Smooth muscle cell (in vitro differentiated cells): ENCODE results near the gene ESYT2. TPM values are rescaled to one million over a fixed set of nuclear protein-coding genes. Genes with fewer than 3 reads are reported as not detected.

Experiments
- DNase-seq: peaks from one replicate; lab custom pipeline; 2025; ENCODE audit not compliant: unreplicated experiment; lab: John Stamatoyannopoulos, UW
- H2AFZ ChIP-seq: fragments of 200-600 bp; sonication (generic); 2 replicates; pipeline ENCODE4 v1.6.0; 2016; ENCODE audit warnings: antibody characterized with exemption, low read depth, mild to moderate bottlenecking
- H3F3A ChIP-seq: fragments of 200-600 bp; sonication (generic); 2 replicates; pipeline ENCODE4 v1.6.0; 2017; ENCODE audit warnings: antibody characterized with exemption, low read depth
- H3K27ac ChIP-seq: fragments of 200-600 bp; sonication (generic); 2 replicates; pipeline ENCODE4 v1.5.1; 2016; ENCODE audit warnings: low read depth, mild to moderate bottlenecking
- H3K27me3 ChIP-seq: fragments of 200-600 bp; sonication (generic); 2 replicates; pipeline ENCODE4 v1.6.1; 2016; ENCODE audit warnings: low read depth, mild to moderate bottlenecking
- H3K36me3 ChIP-seq: fragments of 200-600 bp; sonication (generic); 2 replicates; pipeline ENCODE4 v1.5.1; 2016; ENCODE audit warnings: low read depth
- H3K4me1 ChIP-seq: fragments of 200-600 bp; sonication (generic); 2 replicates; pipeline ENCODE4 v1.5.1; 2016; ENCODE audit warnings: low read depth
- H3K4me2 ChIP-seq: fragments of 200-600 bp; sonication (generic); 2 replicates; pipeline ENCODE4 v1.6.0; 2016; ENCODE audit warnings: mild to moderate bottlenecking
- H3K4me3 ChIP-seq: fragments of 200-600 bp; sonication (generic); 2 replicates; pipeline ENCODE4 v1.5.1; 2016; ENCODE audit warnings: mild to moderate bottlenecking
- H3K79me2 ChIP-seq: fragments of 200-600 bp; sonication (generic); 2 replicates; pipeline ENCODE4 v1.6.0; 2016; ENCODE audit warnings: low read depth, mild to moderate bottlenecking
- H3K9ac ChIP-seq: fragments of 200-600 bp; sonication (generic); 2 replicates; pipeline ENCODE4 v1.6.0; 2016; ENCODE audit warnings: low read depth
- H3K9me3 ChIP-seq: fragments of 200-600 bp; sonication (generic); replicated peaks from 2 replicates; pipeline ENCODE4 v1.5.1; 2016; ENCODE audit warnings: low read depth
- H4K20me1 ChIP-seq: fragments of 200-600 bp; sonication (generic); 2 replicates; pipeline ENCODE4 v1.6.0; 2016; ENCODE audit warnings: low read depth
- polyA plus RNA-seq: library from polyadenylated mRNA; unstranded; fragments of >200 nt; fragmentation: Nextera tagmentation; extraction: Ambion mirVana; gene quantifications from 2 replicates; pipeline ENCODE4 v1.2.1, GENCODE V29; 2016
- total RNA-seq: library from RNA; depleted of rRNA; stranded (reverse); fragments of >200 nt; gene quantifications from 2 replicates; pipeline ENCODE4 v1.2.3, GENCODE V29; 2014
- TF ChIP-seq, protein P1 (sequence below): fragments of 200-600 bp; sonication (generic); IDR thresholded peaks from 2 replicates; pipeline ENCODE4 v1.5.1; 2017; ENCODE audit warnings: borderline replicate concordance, mild to moderate bottlenecking, antibody characterized with exemption; ENCODE audit not compliant: insufficient read depth, poor library complexity, severe bottlenecking

ESYT2 gene
- total and polyA plus RNA-seq, 2 experiments from 2014 or later: 27.9 to 69.4 TPM

DNA sequence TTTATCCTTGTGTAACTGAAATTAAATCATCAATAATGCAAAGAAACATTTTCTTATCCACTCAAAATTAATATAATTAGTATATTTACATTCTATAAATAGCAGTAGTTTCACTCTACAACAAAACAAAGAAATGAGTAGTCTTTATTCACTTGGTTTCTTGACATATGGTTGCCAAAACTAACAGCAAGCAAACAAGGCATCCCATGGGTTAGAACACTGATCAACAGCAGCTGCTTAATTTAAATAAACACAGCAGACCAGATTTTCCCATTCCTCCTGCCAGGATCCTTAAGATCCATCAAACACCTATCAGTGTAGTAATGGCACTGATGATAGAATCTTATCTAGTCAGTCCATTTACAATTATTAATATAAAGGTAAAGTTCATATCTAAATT, 146.9 kb downstream of the ESYT2 start:
- DNase-seq: no peak
- Histone ChIP-seq H3K27ac (no peak overlapping the region), H2AFZ (no peak overlapping the region), H3K4me1 (no peaks in the 10 kb centered on the region), H3K9ac (no peak overlapping the region), H3K79me2 (no peaks in the 10 kb centered on the region), H3K4me3 (no peak overlapping the region), H3K27me3 (no peaks in the 10 kb centered on the region), H3F3A (no peaks in the 10 kb centered on the region), H3K4me2 (no peak overlapping the region), H3K36me3 (peaks cover 6% of the 10 kb centered on the region), H4K20me1 (no peaks in the 10 kb centered on the region), H3K9me3 (no peaks in the 10 kb centered on the region)
- TF ChIP-seq, protein P1, sequence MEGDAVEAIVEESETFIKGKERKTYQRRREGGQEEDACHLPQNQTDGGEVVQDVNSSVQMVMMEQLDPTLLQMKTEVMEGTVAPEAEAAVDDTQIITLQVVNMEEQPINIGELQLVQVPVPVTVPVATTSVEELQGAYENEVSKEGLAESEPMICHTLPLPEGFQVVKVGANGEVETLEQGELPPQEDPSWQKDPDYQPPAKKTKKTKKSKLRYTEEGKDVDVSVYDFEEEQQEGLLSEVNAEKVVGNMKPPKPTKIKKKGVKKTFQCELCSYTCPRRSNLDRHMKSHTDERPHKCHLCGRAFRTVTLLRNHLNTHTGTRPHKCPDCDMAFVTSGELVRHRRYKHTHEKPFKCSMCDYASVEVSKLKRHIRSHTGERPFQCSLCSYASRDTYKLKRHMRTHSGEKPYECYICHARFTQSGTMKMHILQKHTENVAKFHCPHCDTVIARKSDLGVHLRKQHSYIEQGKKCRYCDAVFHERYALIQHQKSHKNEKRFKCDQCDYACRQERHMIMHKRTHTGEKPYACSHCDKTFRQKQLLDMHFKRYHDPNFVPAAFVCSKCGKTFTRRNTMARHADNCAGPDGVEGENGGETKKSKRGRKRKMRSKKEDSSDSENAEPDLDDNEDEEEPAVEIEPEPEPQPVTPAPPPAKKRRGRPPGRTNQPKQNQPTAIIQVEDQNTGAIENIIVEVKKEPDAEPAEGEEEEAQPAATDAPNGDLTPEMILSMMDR: no peak

Other genes with a start within 250 kb of the ESYT2 start
- gene PTPRN2, start 241.7 kb downstream of the ESYT2 start, total RNA-seq: 0.09 TPM in 2 replicates
- 0.87 TPM in 1 of 2 replicates, not detected in the other for gene PTPRN2, start 241.7 kb downstream of the ESYT2 start, polyA plus RNA-seq
- gene NCAPG2, start 124.7 kb downstream of the ESYT2 start, total RNA-seq: 9.9 and 18.5 TPM in 2 replicates
- gene NCAPG2, start 124.7 kb downstream of the ESYT2 start, polyA plus RNA-seq: 10.0 and 12.5 TPM in 2 replicates
- gene DYNC2I1, start 27.0 kb upstream of the ESYT2 start, total RNA-seq: 10.3 and 11.0 TPM in 2 replicates
- 29.2 and 50.0 TPM in 2 replicates for gene DYNC2I1, start 27.0 kb upstream of the ESYT2 start, polyA plus RNA-seq